ENCODE results near the gene PDE6B. TPM values are rescaled to one million over a fixed set of nuclear protein-coding genes. Genes with fewer than 3 reads are reported as not detected.
"Not testable (repeated sequence)": the region's sequence is repeated elsewhere in the genome, so short reads cannot be mapped to it uniquely, and the experiment has no call there.

The PDE6B gene
- total RNA-seq, 1 experiment from 2014 or later: 4.2 TPM

DNA sequence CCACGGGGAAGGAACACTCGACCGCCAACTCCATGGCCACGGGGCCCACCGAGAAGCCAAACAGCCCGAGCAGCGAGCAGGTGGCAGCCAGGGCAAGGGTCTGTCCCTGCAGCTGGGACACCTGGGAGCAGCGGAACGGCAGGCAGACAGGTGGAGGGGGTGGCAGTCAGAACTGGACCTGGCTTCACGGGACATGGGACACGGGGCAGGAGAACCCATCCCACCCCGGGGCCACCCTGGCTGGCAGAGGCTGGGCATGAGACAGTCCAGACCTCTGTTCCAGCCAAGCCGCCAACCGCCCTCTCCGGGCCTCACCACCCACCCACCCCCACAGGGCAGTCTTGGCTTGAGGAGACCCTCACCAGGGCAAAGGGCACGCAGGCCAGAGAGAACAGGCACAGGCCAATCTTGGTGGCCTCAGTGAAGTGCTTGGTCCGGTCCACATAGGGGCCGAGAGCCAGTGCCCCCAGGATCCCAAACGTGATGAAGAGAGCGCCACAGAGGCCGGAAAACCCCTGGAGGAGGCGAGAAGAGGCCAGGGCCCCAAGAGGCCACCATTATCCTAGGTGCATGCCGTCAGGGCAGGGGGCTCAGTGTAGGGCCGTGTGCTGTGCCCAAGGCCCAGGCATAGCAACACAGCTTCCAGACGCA lies 58.0 kb downstream of the PDE6B start:
- peak; percentile 1 for DNase-seq (ENCODE audit: low read depth)

DNA sequence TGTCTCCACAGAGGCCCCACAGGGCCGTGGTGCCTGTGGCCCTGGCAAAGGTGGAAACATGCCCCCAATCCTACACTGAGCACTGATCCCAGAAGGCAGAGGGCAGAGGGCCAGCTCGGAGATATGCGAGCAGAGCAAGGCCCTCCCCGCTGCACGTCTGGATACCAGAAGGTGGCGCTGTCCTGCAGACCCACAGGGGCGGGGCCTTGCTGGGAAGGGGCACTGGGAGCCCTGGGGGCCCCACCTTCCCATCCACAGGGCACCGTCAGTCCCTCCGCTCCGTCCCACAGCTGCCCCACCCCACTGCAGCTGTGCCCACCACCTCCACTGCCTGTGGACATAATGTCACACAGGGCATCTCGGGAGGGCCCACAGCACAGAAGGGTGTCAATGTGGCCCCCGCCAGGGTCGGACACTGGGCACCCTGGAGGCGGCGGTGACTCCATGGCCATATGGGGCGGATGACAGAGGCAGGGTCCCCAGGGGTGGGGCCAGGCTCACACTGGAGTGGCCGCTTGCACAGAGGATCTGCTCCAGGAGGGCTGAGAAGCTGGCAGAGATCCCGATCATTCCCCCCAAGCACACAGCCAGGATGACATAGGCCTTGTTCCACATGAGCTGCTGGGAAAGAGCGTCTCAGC lies 58.7 kb downstream of the PDE6B start:
- DNase-seq (ENCODE audit: low read depth): peak; percentile 68

DNA sequence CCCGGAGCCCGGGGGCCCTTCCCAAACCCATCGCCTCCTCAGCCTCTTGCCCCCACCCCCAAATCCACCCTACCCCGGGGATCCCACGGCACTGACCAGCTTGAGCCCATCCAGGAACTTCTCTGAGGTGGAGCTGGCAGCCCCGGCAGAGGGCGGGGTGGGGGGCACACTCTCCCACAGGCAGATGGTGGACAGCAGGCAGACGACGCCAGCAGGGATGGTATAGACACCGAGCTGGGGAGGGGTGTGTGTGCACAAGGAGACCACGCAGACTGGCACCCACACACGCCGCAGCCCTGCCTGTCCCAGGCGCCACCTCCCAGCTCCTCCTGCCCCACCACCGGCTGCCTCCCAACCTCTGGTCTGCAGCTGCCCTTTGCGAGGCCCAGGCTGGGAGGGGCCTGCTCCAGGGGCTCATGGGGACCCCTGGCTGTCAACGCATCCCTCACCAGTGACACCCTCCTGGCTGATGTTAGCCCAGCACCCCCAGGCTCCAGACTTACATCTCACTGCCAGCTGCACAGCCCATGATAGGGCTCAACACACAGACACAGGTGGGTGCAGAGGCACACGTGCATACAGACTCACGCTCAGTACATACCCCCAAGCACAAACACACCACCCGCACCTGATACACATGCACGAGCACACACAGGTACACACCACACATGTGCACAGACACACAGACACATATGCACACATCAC lies 59.4 kb downstream of the PDE6B start:
- peak; percentile 5 for DNase-seq (ENCODE audit: low read depth)

DNA sequence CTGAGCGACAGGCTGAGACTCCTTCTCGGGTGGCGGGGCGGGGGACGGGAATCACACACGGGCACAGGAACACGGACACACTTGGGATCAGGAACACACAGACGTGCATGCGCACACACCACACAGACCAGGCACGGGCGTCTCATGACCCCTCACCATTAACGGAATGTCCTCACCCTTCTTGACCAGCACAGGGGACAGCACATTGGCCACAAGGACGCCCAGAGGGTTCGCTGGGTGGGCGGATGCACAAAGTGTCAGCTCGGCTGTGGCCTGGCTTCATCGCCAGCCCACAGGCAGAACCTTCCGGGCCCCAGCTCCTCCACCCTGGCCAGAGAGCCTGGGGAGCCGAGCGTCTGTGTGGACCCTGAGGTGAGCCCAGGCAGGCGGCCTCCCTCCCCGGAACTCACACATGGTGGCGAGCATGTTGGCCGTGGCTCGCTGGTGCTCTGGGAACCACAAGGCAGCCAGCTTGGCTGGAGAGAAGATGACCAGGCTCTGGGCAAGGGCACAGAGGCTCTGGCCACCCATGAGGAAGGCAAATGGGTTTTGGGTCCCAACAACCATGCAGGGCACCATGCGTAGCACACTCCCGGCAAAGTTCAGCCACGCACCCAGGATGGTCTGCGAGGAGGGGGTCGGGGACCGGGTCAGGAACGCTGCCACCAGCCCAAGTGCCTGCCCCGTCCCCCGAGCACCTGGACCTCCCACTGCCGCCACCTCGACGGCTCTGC lies 60.5 kb downstream of the PDE6B start:
- DNase-seq (ENCODE audit: low read depth): peak; percentile 4

DNA sequence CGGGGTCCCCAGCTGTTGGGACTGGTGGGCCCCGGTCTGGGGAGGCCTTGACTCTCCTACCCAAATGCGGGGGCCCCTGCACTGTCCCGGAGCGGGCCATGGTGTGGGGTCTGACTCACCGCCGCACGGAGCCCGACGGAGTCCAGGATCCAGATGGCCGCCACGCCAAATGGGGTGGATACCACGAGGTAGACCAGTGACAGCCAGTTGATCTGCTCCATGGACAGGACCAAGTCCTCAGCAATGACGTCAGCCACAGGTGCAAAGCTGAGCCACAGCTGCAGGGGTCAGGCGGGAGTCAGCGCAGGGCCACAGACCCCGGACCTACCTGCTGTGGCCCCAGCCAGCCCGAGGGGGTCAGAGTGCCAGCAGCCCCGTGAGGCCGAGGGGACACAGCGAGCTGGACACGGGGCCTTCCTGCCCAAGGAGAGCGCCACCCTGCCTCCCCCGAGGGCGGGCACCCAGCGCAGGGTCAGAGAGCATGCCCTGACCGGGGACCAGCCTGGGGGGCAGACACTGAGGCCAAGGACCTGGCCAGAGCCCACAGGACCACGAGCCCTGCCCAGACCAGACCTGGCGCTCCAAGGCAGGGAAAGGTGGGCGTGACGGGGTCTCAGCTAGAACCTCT lies 61.2 kb downstream of the PDE6B start:
- peak; percentile 2 for DNase-seq (ENCODE audit: low read depth)

DNA sequence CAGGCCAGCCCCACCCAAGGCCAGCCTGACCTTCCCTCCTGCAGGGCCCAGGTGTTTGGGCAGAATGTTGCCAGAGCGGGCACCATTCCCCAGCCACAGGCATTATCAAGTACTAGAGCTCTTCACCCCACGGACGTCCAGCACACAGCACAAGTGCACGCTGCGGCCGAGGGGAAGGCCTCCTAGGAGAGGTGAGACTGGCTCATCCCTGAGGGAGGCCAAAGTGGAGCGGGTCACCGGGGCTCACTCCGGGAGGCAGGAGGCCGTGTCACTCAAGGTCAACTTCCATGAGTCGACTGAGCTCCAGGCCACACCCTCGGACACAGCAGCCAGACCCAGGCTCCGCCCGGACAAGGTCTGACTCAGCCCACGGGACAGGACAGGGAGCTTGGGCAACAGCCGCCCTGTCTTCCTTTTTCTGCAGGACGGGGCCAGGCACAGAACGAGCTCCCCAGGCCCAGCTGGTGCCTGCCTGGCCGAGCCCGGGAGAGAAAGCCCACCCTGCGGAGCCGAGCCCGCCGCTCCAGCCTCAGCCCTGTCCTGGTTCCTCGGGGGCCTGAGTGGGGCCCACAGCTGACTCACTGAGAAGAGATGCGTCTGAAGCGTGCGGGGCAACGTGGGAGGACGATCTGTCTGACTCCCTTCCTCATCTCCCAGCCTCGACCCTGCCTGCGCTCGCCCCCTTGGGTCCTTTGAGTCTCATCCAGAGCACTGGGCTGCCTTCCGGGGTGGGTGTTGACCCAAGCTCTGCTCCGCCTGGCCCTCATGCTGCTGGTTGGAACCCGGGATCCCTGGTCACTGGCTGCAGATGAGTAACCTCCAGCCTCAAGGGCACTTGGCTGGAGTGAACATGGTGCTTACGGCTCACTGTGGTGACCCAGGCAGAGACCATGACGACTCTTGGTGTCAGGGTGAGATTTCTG lies 61.9 kb downstream of the PDE6B start:
- peak; percentile 85 for DNase-seq (ENCODE audit: low read depth)

DNA sequence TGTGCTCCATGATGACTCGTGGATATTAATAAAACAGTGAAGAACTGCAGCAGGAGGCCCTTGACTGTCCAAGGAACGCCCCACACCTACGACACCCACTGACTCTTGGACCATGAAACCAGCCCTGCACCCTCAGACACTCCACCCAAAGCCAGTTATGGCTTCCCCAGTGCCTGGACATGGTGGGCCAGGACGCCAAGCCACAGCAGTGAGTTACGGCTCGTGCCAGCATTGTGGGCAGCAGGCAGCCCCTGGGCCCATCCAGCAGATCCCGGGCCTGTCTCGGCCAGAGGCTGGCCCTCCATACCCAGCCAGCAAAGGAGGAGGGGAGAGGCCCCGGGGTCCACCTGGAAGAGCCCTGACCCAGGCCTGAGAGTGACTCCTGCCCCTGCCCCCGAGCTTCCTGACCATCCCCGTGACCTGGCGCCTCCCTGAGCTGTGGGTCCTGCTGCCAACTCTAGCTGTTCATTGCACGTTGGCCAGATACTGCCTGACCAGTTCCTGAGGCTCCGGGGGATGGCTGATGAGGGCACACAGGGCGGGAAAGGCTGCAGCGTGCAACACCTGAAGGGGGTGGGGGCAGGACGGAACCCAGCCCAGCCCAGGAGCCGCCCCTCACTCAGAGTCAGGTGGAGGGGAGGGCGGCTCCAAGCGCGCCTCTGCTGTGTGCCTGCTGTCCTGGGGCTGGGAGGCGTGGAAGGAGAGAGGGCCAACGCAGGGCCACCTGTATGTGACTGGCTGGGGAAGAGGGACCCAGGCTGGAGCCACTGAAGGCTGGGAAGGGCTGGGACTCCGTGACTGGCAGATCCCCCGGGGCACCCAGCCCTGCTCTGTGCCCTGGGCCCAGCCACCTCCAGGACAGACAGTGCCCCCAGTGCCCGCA lies 62.8 kb downstream of the PDE6B start:
- no peak for DNase-seq (ENCODE audit: low read depth)

DNA sequence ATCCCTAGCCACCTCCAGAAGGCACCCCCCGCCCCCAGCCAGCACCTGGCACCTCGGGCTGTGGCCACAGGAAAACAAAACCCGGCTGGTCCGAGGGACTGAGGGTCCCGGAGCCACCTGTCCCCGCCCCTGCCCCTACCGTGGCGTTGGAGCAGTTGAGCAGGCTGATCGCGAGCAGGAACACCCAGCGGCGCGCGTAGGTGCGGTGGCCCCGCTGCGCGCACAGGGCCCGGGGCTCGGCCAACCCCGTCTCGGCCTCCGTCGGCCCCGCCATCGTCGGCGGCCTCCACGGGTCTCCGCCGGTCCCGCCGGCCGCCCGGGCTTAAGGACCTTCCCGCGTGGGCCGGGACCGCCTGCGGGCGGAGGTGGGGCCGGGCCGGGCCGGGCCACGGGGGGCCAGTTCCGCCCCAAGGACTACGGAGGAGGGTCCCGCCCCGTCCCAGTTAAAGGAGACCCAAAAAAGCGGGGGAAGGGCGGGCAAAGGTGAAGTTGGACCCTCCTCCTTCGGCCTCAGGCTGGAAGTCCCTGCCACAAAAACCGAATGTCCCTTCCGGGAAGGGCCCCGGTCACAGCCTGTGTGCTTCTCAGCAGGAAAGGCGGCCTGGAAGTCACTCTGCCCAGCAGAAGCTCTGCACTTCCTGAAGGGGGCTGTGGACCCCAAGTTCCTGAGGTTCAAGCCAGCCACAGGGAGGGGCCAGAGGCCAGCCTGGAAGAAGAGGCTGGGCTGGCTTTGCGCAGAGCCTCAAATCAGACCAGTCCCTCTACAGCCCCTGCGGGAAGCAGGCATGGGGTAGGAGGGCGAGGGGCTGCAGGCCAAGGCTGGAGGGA lies 63.7 kb downstream of the PDE6B start, which contains the start of gene SLC49A3:
Gene SLC49A3 (minus strand): TSS at position 298 of the 828 bp plus-strand sequence. CDS start 24 bp downstream, at position 274.
- DNase-seq (ENCODE audit: low read depth): no peak

DNA sequence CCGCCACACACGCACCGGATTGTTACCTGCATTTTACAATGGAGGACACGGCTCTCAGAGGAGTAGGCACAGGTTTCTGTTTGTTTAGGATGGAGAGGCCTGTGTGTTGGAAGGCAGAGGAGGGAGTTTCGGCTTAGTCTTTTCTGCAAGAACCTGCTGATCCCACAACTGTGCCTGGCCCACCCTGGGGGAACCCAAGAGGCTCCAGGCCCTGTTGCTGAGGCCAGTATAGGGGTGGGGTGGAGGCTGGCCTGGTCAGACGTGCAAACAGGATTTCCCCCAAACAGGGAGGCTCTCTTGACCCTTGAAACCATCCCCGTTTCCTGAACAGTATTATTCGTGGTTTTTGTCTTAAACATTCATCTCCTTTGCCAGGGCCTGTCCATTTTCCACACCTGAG lies 64.3 kb downstream of the PDE6B start:
- no peak for DNase-seq (ENCODE audit: low read depth)

DNA sequence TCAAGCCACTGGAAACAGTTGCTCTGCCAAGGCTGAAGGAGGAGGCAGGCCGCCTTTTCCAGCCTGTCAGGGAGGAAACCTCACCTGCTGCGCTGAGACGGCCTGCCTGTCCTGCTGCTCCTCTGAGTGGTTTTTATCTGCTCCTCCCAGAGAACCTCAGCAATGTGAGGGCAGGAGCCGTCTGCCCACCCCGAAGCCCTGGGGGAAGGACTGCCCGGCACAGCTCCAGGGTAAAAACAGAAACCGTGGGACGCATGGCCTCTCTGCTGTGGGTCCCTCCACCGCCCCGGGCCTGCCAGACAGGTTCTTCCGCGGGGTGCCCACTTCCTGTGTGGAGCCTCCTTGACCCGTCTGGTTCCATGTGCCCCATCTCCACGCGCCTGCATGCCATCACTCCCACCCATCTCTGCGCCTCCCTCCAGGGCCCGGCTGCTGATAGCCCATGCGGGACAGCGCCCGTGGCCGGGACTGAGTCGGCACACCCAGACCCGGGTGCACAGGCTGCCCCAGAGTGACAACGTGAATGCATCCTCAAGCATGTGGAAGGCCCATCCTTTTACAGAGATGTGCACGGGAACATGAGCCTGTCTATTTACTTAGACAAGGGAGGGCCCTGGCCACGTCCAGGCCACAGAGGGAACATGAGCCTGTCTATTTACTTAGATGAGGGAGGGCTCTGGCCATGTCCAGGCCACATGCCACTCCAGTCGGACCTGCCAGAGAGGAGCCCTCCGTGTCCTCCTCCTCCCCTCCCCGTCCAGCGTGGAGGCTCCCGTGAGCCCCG lies 67.6 kb downstream of the PDE6B start:
- no peak for DNase-seq (ENCODE audit: low read depth)

DNA sequence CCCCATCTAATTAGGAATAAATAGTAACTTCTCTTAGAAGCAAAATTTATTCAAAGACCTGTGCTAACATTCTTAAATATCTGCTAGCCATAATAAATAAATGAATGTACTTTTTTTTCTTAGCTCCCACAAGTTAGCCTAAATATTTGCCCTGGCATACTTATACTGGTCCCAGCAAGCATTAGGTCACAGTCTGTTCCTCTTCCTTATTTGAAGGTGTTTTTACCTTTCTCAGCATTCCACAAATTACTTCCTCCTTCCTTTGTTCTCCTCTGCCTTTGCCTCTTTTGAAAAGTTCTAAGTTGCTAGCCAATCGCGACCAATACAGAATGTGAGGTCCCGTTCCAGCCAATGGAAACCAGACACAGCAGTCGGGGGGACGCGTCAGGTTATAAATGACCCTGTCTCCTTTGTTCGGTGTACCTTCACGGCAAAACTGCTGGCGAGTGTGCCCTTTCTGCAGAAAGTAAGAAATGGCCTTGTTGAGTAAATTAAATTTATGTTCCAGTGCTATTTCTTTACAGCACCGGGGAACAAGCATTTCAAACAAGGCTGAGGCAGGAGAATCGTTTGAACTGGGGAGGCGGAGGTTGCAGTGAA lies 69.1 kb downstream of the PDE6B start:
- DNase-seq (ENCODE audit: low read depth): not testable (repeated sequence)

DNA sequence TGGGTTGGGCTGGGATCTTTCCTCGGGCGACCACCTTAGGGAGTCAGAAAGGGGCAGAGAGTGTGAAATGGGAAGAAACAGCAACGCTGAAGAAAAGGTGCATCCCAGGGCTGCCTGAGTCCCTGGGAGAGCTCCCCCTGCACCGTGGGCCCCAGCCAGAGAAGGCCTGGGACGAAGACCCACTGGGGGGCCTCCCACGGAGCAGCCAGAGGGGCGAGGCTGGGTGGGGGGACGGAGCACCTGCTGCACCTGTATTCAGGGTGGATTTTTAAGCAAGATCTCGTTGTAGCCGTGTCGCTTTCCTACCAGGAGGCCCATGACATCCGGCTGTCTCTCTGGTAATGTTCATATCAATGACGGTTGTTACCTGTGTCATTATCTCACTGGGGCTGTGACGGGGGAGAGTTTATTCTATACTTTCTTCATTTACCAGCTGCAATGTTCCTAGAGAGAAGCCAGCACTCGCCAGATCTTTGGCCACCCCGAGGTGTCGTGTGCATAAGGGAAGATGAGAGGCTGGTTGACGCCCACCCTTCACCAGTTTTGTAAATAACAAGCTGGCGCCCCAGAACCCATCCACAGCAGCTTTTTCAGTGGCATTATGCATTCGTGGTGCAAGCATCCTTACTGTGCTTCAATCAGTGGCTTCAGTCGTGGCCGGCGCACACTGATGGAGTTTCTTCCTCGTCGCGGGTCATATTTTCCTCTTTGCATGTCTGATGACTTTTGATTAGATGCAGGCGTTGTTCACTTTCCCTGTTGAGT lies 74.6 kb downstream of the PDE6B start:
- no peak for DNase-seq (ENCODE audit: low read depth)

DNA sequence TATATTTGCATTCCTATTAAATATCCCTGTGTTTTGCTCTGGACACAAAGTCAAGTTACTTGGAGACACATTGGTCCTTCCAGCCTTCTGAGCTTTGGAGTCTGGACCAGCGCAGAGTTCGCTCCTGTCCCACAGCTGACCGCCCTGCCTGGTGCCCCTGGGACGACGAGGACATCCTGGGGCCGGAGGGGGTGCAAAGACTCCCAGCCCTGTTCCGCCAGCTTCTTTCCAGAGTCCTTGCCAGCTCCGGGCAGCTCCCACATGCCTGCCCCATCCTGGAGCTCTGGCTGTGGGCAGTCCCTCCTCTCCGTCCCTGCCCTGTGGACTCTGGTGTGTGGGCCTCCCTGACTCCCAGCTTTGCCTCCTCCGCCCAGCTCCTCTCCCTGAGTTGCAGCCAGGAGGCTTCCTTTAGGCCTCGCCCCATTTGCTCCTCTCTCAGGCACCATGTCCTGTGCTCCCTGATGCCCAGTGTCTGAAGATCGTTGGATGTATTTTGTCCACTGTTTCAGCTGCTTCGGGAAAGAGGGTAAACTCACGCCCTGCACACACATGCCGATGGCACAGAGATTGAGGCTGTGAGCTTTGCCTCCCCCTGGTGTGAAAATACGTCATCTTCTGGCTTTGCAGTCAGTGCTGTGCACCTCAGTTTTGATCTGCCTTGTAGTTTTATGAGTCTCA lies 75.4 kb downstream of the PDE6B start:
- no peak for DNase-seq (ENCODE audit: low read depth)

DNA sequence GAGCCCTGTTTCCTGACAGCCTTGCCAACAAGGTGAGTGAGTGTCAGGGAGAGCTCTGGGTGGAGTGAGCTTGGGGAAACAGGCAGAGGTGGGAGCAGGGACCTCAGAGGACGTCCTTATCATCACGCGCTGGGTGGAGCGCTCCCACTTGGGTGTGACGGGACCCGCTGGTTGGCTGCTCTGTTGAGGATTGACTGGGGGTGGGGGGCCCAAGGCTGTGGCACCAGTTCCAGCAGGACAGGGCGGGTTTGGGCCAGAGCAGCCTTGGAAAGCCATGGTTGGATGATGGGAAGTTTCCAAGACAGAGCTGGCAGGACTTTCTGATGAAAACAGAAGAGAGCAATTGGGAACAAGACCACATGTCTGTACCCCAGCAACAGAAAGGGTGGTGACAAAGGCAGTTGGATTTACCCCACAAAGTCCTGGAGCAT lies 77.3 kb downstream of the PDE6B start:
- DNase-seq (ENCODE audit: low read depth): no peak

DNA sequence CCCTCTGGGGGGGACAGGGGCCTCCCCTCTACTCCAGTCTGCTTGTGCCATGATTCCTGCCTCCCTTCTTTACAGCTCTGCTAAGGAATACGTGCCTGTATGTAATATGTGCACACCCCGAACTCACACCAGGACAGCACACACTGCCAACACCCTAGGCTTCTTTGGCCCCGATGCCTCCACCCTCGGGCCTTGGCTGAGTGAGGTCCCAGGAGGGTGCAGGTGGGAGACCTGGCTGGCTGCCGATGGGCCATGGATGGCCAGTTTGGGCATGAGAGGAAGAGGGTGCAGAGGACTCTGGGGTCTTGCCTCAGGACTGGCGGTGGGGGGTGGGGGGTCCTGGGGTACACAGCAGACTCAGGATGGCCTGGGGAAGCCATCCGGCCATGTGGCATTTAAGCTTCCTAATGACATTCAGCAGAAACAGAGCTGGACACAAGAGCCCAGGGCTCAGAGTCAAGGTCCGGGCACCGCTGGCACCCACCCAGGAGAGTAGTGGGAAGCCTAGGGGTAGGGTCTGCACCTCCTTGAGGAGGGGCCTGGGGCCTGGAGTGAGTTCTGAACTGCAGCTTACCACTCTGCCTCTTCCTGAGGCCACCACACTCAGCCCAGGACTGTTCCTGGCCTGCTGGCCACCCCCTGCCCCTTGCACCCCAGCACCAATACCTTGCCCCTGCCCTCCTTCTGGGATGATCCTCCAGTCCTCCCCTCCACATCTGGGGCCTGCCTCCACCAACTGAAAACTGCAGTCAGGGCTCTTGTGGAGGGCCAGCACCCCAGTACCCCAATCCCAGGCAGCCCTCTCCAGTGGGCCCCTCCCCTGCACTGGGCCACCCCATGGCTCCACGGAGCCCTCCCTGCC lies 78.2 kb downstream of the PDE6B start:
- no peak for DNase-seq (ENCODE audit: low read depth)
